HG02571 (cell line): ENCODE data around the gene MAST4.

ENCODE experiments used
- ATAC-seq: cut with Tn5 transposase; IDR thresholded peaks from one replicate; pipeline ENCODE4 v1.9.1; 2021; ENCODE audit warnings: mild to moderate bottlenecking, moderate library complexity; ENCODE audit not compliant: unreplicated experiment

Gene MAST4

DNA sequence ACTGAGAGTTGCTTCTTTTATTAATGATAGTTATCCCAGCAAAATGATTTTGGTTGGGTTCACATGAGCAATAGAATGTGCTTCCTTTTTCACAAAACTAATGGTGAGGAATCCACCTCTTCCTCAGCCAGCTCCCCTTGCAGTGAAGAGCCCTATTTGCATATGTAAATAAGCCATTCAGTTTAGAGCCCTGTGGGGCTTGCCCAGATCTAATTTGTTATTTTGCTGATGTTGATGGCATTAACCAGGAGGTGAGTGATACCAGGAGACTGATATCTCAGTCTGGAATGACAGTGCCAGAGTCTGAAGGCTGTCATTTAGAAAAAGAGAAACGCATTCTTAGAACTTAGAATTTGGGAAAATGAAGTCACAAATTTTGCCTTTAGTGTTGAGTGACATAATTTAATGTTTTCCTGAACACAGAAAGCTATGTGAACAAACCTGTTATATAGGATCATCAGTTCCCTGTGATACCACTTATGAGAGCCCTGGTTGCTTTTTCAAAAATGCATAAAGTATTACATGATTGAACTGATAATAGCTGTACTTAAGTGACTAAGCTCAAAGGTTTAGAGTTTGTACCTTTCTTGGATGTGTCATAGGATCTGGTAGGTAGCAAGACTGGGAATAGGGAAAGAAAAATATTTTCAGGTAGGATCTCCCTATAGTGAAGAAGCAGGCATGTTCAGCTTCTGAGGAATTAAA, 271.6 kb downstream of the MAST4 start:
- no peak for ATAC-seq

DNA sequence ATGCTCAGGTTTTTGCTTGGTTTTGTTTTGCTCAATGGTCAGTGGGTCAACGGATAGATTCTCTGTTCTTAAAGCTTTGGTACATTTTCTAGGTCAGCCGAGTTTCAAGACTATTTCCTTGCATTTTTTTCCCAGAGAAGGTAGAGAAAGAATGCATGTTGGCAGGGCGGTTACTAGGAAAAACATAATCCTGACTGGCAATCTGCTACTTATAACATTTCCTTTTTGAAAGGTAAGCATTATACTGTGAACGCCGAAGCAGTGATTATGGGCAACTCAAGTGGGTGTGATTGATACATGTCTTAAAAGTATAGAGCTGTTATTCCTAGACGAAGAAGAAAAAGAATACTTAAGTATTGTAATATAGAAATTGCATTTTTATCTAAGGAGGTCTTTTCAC, 273.2 kb downstream of the MAST4 start:
- no peak for ATAC-seq

DNA sequence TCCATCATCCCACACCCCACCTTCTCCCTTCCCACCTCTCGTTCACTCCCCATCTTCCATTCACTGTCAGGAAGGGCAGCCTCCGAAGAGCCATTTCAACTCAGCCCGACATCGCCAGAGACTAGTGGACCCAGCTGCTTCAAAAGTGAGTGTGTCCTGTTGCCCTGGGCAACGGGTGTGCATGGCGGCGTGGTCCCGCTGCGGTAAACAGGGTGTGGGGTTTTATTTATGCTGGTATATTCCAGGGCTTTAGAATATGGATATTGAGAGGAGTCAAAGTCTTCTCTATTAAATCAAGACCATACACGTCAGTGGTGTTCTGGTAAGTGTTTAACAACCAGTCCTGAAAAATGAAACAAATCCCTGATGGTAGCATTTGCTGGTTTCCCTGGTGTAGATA, 274.5 kb downstream of the MAST4 start:
- no peak for ATAC-seq

DNA sequence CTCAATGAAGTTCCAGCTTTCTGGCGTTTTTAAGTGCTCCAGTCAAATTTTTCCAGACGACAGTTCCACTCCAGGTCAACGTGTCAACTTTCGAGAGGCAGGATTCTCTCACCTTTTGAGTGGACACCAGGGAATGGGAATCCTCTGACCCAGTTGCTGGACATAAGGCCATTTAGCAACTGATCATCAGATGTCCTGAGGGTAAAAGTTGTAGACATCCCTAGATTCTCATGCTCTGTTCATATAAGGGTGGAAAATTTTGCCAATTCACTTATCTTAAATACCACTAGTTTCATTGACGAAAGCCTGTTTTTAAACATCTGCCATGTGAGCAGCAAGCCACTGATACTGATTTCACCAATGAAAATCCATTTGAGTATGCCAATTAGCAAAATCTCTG, 275.5 kb downstream of the MAST4 start:
- ATAC-seq: no peak

DNA sequence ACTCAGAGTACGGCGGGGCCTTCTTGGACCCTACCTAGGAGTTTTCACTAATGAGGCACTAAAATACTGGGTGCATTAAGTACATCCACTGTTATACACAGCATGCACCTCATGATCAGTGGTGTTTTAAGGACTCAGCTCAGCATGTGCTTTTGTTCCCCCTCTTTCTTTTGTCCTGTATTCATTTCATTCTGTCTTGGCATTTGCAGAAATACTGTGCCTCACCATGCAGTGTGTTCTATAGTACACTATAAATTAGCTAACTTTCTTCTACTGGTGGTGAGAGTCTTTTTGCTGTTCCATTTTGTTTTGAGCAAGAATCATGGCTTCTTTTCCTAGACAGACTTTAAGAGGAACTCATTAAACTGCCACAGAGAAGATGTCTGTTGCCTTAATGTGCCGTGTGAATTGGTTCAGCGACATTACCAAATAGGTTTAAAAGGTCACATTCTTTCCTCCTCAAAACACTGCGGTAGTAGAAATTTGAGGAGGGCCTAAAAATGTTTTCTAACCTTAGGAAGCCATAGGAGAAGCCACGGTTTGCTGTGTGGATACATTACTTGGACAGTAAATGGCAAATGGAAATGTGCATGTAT, 276.6 kb downstream of the MAST4 start:
- no peak for ATAC-seq

DNA sequence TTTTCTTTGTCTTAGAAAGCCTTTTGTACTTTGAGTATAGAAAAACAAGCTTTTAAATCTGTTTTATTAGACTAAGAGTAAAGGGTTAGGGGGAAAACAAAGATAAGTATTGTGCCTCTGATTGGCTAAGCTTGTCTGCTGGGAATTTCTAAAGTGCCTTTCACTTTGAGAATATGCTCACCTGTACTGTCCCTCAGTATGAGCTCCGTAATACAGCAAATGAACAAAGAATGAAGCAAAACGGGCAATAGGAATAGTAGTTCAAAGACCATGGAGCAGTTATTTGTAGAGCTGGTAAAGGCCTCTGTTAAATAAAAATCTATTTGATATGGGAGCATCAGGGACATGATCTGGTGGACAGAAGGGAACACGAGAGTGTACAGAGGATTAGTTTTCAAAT, 277.8 kb downstream of the MAST4 start:
- no peak for ATAC-seq

DNA sequence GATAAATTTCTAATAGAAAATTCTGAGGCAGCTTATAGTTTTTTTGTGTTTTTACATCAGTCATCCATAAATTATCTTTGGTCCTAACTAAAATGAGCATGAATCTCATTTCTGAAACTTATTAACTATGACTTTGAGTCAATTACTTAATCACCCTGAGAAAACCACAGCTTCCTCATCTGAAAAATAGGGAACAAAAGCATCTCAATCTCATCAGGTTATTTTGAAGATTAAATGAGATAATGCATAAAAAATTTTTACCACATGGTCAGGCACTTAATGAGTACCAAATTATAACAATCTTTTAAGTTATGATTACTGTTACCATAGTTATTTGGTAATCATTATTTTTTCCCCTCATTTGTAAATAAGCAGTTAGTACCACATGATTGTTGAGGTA, 279.1 kb downstream of the MAST4 start:
- no peak for ATAC-seq

DNA sequence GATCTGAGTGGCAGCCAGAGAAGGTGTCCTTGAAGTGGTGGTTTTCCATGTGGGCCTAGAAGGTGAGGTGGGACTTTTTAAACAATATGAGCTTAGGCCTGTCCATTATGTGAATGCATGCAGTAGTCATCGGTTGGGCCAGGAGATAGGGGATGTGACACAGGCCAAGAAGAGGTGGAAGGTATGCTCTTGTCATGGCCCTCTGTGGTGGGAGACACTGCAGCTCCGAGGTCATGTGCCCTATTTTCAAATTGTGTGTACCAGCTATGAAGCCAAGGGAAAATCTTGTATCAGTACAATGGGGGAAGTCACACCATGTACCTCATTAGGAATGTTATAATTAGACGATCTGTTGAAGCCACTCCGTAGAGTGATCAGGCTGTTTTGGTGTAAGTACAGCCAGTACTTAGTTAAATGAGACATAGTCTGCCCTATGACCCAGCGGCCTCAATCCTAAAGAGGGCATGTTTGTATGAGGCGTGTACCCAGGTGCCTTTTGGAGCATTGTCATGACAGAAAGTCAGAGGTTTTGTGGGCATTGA, 280.1 kb downstream of the MAST4 start:
- ATAC-seq: no peak

DNA sequence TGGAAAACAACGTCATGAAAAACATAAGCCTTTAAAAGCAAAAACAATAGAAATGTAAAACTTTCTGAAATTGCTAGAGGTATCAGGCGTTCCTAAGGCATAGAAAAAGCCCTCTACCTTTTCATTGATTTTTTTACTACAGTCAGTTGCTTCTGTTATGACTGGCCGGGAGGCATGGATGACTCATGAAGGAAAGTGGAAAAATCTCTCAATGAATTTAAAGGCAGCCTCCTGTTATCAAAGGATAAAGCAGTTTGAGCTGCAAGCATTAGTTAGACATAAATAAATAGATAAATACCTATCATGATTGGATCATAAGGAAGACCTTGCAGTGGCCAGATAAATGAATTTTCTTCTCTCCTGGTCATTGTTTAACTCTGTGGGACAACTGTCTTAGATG, 281.6 kb downstream of the MAST4 start:
- no peak for ATAC-seq

DNA sequence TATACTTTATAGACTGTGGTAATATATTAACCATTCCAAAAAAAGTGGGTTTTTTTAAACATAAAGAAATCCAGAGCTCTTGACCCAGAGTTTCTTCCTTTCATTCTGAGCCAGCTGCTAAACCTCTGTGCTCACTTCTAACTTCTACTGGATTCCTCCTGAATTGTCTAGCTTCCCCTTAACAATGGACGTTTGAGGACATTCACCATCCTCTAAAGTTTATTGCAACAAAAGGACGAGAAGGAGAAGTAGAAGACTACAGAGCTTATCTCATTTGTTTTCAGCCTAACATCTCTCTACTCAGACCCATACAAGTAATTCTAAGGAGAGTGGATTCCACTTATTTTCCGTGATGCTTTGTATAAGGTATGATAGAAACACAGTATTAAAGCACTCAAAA, 284.2 kb downstream of the MAST4 start:
- no peak for ATAC-seq

DNA sequence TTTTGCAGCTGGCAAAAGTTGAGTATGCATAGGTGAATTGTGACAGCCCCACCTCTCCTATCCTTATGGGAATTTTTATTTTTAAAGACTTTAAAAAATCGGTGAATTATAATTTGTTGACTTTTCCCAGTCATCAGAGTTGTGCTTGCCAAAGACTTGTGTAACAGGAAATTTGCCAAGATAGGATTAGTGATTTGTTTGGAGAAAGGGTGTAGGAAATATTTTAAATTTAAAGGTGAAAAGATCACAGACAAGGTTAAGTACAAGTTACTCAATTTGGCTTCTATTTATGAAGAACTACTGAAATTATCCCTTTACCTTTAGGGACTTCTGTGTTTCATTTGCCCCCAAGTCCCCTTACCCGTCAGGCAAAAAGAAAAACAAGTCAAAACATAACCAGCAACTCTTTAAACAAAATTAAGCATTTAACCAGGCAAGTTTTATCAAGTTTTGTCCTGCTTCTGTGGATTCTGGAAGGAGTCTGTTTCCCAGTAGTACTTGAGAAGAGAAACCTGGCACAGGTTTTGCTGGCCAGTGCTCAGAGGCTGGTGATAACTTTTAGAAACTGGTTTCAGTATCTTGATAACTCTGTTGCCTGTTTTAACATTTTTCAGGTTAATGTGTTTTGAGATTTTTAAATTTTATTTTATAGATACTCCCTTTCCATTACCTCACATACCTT, 285.4 kb downstream of the MAST4 start:
- no peak for ATAC-seq

DNA sequence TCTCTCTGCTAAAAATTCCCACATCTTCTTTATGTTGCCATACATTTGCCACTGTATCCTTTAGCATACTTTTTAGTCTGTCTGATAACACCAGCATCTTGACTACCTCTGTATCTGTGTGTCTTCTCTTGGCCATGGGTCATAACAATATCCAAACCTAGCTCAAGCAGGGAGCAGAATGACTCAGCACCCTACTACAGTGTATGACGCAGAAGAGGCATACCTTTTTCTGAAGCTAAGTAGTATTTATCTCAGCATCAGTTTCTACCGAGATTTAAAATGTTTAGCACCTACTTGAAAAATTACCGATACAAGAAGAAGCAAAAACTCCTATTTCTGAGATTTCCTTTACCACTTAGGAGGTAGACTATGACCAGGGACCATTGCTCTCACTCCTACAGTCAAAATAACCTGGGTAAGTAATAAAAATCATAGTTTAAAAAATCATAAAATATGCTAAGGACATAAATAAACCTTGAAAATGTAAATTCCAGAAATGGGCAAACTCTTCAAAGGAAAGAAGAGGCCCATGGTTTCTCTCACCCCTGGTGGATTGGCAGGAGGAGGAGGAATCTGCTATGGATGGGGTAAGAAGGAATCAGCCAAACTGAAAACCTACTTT, 286.5 kb downstream of the MAST4 start:
- no peak for ATAC-seq

DNA sequence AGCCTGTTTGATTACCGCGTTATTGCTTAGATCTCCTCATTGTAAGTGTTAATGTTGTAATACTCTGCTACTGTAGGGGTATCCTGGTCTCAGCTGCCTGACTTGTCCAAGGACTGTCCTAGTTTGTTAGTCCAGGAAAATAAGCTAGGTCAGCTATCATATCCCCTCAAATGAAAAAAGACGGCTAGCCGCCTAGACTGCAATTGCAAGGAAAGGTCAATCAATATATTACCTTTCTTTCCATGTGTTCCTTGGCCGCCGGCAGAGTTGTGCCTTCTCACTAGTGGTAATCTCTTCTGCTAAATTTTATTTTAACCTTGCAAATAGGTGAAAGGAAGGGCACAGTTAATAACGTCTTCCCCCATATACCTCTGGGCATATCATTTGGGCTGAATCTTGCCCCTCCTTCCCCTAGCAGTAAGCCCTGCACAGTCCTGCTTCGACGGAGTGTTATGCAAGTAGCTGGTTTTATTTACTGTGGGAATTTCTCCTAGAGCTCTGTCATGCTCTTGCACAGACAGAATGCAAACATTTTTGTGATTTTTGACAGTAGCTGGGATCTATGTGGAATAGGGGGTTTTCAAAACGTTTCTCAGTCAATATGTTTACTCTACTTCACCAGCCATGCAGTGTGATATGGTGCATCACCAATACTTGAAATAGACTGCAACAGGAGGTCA, 288.5 kb downstream of the MAST4 start:
- ATAC-seq: no peak

DNA sequence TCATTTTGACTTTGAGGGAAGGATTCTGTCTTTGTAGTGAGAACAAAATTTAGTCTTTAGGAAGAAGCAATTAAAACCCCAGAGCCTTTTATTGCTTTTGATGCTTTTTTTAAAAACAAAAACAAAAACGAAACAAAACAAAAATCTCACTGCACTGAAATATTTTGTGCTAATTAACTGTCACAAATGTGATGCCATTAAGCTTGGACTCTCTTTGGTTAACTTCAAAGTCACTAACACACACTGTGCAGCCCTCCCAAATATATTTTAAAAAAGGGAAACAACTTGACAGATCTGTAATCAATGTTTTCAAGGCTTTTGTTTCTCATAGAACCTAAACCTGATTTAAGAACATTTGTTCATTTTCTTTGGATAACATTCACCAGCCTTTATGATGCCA, 290.7 kb downstream of the MAST4 start:
- ATAC-seq: no peak

DNA sequence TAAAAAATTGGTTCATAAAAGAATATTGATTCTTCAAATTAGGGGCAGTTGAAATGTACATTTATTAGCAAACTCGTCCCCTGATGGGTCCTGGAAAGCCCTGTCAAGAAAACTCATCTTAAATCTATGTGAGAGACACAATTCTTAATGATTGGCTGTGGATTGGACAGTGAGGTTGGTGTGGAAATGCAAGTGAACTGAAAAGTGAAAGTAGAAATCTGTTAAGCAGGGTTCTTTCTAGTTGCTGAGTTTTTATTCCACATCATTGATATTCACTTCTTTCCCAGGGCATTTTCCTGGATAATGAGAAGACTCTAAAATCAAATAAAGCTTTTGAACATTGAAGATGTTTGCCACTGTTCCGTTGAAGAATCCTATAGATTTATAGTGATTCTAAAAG, 292.4 kb downstream of the MAST4 start:
- no peak for ATAC-seq

DNA sequence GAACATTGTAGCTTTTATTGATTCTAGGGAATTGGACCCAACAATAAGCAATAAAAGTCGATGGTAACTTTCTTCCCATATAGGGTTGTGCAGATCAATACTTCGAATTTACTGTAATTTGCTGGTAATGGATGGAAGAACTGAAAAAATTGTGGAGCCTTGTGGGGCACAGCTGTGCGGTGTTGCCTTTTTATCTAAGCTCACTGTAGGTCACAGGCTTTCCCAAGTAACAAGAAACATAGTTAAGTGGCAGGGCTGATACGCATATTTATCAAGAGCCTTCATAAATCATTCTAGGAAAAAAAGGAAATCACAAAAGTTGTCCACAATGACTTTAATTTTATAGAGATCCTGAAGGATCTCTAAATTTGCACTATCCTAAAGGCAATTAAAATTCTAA, 292.9 kb downstream of the MAST4 start:
- no peak for ATAC-seq

DNA sequence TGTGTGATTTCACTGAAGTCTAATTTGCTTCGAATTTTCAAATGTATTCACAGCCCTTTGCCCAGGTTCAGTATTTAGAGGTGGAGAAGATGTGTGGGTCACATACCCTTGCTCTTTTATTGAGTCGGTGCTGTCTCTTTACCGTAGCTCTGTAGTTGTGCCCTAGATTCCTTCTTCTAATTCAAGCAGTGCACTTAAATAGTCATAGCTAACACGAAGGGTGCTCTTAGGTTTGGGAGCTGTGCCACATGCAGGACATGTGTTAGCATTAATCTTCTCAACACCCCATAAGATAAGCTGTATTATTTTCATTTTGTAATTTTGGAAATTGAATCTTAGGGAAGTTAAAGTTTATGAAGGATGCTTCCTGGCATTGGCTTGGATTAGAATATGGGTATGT, 293.3 kb downstream of the MAST4 start:
- ATAC-seq: no peak

DNA sequence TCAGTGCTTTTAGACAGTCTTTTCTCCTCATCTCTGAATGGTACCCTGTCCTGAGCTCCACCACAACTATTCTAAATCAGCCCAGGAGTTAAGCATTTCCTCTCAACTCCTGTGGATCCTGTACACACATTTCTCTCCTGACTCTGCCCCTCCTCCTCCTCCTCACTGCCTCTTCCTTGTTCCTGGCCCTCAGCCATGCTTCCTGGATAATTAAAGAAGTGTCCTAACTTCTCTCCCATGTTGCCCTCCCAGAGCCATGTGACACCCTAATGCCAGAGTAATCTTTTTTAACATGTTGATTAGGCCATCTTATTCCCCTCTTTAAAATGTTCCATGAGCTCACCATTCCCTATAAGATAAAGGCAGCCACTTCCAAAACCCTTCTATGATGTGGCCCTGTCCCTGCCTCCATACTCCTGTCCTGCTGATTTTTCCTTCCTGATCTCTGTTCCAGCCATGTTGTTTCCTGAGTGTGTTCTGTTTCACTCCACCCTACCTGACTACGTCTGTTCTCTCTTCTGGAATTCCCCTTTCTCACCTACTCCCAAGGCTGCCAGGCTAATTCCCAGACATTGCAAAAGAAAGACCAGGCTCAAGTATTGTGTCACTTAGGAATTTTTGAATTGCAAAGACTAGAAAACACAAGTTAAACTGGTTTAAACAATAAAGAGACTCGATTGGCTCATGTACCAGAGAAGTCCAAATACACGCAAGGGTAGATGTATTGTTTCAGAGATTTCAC, 295.2 kb downstream of the MAST4 start:
- no peak for ATAC-seq

DNA sequence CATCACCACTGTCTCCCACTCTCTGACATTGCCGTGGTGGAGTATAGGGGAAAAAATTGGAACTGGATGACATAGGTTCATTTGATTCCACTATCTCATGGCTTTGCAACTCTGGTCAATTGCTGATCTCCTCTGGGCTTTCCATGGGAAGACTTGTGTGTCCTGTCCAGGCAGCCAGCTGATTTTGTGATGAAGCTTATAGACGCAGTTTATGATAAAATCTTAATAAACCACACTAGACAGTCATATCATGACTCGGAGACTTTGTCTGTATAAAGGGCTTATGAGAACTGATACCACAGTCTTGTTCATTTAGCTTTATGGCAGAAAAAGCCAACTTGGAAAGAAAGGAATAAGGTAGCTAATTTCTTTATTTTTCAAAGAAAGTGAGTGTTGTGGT, 296.5 kb downstream of the MAST4 start:
- ATAC-seq: no peak

DNA sequence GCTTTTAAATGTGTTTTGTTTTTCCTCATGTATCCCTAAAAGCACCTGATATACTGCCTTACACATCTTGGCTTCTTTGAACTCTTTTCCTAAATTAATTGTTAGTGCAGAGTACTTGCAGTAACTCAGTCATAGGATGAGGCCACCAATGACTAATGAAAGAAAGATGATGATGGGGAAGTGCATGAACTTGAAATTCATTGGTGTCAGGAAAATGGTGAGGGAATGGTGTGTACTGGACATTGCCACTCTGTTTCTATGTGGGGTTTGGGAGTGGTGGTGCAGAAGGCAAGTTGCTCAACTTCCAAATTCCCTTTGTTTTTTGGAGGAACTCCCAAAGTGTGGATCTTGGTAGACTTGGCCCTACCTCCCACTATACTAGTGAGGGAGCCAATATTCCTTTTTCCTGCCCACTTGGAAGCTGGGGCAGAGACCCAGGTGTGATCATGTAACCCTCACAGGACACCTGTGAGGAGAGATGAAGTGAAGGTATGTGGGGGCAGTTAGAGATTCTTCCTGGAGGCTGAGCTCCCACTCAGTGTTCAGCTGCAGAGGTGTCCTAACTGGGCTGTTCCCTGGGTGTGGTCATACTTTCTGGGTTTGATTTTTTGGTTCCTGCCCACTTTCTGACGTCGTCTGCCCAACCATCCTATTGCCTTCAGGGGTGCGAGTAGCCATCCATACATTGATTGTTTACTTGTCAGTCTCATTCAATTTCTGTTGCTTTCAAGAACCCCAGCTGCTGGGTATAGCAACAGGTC, 298.5 kb downstream of the MAST4 start:
- no peak for ATAC-seq
